Activated CD4-positive, alpha-beta T cell treated with anti-CD3 and anti-CD28 coated beads for 1 hour (primary cell): ENCODE data around the gene IRF2BP1.
"Not testable (repeated sequence)": the region's sequence is repeated elsewhere in the genome, so short reads cannot be mapped to it uniquely, and the experiment has no call there.

Experiments
- DNase-seq: peaks from one replicate; pipeline ENCODE4 v3.0.0-alpha.2; 2020

The IRF2BP1 gene

GRCh38 chr19:45901912-45902650 is 16.1 kb upstream of the IRF2BP1 start, which contains the start of gene MYPOP:
Gene MYPOP, minus strand, starts transcription at chr19:45902613. Its CDS starts 840 bp downstream, at chr19:45901773.
- no peak for DNase-seq

GRCh38 chr19:45901432-45901911 is 15.5 kb upstream of the IRF2BP1 start:
- DNase-seq, result no peak

GRCh38 chr19:45900738-45901431 is 14.9 kb upstream of the IRF2BP1 start:
- DNase-seq, result no peak

DNA sequence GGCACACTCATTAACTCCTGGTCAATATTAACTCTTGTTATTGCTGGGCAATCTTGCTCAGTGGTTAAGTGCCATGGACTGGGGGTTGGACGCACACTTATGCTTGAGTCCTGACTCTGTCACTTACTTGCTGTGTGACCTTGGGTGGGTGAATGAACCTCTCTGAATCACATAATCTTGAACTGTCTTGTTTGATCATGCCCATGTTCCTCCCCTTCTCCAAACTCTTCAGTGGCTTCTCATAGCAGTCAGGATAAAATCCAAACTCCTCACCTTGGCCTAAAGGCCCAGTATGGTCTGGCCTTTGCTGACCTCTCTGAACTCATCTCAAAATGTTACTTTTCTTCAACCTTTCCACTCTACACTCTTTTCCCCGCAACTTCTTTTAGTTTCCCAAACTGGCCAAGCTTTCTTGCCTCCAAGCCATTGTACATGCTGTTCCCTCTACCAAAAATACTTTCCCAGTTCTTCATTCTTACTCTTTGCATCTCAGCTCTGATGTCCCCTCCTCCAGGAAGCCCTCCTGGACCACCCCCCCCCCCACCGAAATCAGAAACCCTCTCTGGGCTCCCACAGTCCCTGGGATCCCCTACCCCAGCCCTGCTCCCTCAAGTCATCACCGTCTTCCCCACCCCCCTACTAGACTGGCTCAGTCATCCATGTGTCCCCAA is 14.1 kb upstream of the IRF2BP1 start:
- no peak for DNase-seq

DNA sequence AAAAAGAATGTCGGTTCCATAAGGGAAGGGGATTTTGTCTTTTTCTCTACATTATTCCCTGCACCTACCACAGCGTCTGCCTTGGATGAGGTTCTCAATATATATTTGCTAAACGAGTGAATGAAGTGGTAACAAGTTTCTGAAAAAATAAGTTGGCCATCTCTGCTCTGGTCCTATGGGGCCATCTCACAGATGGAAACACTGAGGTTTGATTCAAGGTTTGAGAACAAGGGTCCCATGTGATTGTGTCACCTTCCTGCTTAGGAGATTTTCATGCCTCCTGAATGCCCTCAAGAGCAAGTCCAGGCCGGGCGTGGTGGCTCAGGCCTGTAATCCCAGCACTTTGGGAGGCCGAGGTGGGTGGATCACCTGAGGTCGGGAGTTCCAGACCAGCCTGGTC is 13.3 kb upstream of the IRF2BP1 start:
- no peak for DNase-seq

DNA sequence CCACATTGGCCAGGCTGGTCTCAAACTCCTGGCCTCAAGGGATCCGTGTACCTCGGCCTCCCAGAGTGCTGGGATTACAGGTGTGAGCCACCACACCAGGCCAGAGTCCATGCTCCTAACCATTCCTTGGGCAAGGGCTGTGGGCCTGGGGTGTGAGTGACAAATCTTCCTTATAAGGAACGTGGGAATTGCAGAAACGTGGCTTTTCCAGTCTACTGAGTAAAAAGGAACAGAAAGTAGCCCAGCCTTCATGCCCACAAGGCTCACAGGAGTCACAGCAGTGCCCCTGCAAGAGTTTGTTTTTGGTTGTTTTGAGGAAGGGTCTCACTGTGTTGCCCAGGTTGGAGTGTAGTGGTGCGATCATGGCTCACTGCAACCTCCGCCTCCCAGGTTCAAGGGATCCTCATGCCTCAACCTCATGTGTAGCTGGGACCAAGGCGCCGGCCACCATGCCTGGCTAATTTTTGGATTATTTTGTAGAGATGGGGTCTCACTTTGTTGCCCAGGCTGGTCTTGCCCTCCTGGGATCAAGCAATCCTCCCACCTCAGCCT is 11.4 kb upstream of the IRF2BP1 start:
- no peak for DNase-seq

GRCh38 chr19:45895983-45896599 is 10.2 kb upstream of the IRF2BP1 start:
- DNase-seq, result not testable (repeated sequence)

DNA sequence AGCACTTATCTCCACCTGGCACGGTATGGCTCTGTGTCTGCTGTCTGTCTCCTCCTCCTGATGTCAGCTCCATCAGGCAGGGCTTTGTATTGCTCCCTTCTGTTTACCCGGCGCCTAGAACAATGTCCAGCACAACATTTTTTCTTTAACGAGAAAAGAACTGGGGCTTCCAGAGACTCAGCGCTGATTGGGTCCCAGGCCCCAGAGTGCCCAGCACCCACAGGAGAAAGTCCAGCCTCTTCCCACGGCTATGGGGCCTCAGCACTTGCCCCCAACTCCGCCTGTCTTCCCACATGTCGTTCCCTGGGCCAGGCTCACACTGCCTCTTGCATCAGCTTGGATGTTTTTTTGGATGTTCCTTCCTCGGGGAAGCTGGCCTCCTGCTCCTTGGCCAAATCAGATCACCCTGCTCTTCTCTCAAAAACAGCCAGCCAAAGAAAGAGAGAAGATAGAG is 9.6 kb upstream of the IRF2BP1 start:
- DNase-seq, result no peak

DNA sequence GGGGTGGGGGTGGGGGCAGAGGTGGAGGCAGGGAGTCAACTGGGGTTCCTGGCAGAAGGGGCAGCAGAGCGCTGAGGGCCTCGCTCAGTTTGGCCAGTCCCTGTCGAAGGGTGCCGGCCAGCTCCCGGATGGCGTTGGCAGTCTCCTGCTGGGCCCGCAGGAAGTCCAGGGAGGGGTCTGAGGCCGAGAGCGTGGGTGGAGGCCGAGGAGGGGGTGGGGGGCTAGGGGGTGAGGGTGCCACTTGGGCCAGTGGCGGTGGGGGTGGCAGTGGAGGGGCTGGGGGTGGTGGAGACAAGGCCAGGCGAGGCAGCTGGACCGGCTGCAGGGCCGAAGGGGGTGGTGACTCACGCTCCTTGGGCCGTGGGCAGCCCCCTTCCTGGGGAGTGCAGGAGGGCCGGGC is 4.9 kb upstream of the IRF2BP1 start:
- no peak for DNase-seq

DNA sequence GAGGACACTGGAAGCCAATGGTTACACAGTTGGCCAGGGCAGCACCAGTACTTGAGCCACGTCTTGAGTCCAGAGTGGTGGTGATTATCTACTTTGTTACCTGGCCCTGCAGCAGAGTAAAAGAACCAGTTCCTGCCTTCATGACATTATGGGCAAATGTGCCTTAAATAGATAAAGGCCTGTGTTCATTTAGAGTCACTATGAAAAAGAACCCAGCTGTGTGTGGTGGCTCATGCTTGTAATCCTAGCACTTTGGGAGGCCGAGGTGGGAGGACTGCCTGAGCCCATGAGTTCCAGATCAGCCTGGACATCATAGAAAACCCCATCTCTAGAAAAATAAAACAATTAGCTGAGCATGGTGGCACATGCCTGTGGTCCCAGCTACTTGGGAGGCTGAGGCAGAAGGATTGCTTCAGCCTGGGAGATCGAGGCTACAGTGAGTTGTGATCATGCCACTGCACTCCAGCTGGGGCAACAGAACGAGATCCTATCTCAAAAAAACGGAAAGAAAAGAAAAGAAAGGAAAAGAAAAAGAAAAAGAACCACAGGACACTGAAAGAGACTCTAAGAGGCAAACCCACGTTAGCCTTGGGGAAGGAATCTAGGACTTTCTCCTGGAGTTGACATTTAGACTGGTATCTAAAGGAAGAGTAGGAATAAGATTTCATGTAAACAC is 3.4 kb upstream of the IRF2BP1 start:
- no peak for DNase-seq

DNA sequence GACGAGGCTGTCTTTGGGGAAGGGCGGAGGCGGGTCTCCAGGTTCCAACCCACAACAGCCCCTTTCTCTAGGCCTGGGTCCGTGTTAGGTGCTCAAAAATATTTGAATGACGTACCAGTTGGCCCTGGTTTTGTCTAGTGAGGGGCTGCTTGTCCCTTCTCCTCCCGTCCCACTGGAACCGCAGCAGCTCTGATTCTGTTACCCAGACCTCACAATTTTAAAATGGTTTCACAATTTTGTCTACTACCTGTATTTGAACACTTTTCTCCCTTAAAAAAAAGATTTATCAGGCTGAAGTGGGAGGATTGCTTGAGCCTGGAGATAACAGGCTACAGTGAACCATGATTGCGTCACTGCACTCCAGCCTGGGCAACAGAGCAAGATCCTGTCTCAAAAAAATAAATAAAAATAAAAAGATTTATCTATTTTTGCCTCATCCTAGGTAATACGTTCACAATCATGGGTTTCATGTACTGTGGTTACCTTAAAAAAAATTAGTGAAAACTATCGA is 1.3 kb upstream of the IRF2BP1 start:
- DNase-seq, result no peak

DNA sequence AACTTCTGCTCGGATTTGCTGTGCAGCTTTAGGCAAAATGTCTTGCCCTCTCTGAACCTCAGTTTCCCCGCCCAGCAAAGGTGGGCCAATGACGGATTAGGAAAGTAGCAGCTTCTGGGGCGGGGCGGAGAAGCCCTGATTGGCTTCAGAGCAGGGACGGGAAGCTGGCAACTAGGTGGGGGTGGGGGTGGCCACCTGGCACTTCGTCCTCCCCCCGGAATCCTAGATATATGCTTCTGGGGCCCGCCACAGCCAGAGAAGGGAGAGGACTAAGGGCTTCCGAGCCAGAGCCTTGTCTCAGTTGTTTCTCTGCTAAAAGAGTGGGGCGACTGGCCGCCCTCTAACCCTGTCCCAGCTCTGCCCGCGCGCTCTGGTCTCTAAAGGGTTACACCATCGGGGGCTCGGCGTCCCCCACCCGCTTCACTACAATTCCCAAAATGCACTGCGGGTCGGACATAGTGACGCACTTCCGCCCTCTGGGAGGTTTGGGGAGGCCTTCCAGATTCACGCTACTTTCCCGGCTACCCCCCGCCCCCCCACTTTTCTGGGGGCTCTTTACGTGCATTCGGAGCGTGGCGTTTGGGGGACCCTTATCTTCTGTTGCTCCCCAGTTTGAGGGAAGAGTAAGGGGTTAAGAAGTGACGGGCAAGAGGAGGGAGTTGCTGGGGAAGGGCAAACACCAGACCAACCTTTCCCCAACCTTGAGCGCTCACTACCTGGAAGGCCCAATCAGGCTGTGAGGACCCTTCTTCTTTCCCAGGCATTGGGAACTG is 672 bp upstream of the IRF2BP1 start:
- DNase-seq, result peak; percentile 79

- no peak for DNase-seq
Observed at GRCh38 chr19:45884682-45885555, 1.0 kb downstream of the IRF2BP1 start.

GRCh38 chr19:45883881-45884681 is 1.9 kb downstream of the IRF2BP1 start:
- no peak for DNase-seq

- no peak for DNase-seq
Observed at GRCh38 chr19:45883586-45883880, 2.4 kb downstream of the IRF2BP1 start.

- peak; percentile 65 for DNase-seq
Observed at GRCh38 chr19:45882652-45883585, 3.0 kb downstream of the IRF2BP1 start.

- DNase-seq, result no peak
Observed at GRCh38 chr19:45881909-45882528, 3.9 kb downstream of the IRF2BP1 start.
